Central memory CD4-positive, alpha-beta T cell (primary cell): ENCODE data around the gene MAP1LC3B2.

Experiments
- DNase-seq: peaks from one replicate; pipeline ENCODE4 v3.0.0; 2022

Gene MAP1LC3B2

GRCh38 chr12:116616536-116617248 is 57.5 kb downstream of the MAP1LC3B2 start:
- DNase-seq: no peak

GRCh38 chr12:116619246-116619645 is 60.1 kb downstream of the MAP1LC3B2 start:
- no peak for DNase-seq

GRCh38 chr12:116620124-116620491 is 60.9 kb downstream of the MAP1LC3B2 start:
- no peak for DNase-seq

GRCh38 chr12:116620492-116621191 is 61.5 kb downstream of the MAP1LC3B2 start:
- no peak for DNase-seq

GRCh38 chr12:116621194-116621593 is 62.0 kb downstream of the MAP1LC3B2 start:
- no peak for DNase-seq

DNA sequence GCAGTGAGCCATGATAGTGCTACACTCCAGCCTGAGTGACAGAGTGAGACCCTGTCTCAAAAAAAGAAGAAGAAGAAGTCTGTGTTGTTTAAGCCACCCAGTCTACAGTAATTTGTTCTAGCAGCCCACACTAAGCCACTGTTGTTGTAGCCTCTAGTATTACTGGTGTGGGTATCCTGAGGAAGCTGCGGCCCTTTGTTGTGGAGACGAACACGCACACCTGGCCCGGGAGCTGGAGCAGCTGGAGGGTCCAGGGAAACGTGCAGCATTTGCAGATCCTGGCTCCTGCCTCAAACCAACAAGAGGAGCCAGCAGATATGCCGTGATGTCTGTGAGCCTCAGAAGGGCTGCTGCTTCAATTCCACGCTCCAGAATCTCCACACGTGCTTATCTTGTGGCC is 65.3 kb downstream of the MAP1LC3B2 start:
- no peak for DNase-seq

DNA sequence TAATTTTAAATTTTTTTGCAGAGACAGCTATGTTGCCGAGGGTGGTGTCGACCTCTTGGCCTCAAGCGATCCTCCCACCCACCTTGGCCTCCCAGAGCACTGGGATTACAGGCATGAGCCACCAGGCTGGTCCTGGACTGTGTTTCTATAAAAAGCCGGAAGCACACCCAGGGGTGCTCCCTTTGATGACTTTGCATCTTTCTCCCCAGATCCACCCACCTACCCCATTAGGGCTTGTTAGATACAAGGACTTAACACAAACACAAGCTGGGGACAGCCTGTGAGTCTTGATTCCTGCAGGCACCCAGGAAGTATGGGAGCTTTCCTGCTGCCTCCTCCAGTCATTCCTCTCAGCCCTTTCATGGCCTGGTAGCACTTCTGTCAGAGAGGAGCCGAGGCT is 67.0 kb downstream of the MAP1LC3B2 start:
- DNase-seq: no peak
